ENCODE results near the gene AMFR.

The AMFR gene

GRCh38 chr16:56362057-56362655 lies 63.2 kb downstream of the AMFR start:
- DNase-seq, result peak in 1 of 2 experiments; percentile 1

GRCh38 chr16:56360117-56361008 lies 65.0 kb downstream of the AMFR start:
- DNase-seq, result peak in 1 of 2 experiments; percentile 2

GRCh38 chr16:56357765-56358322 lies 67.5 kb downstream of the AMFR start:
- no peak for DNase-seq

- DNase-seq, result no peak
These were observed 68.0 kb downstream of the AMFR start for GRCh38 chr16:56357241-56357764.

GRCh38 chr16:56356276-56357240 lies 68.8 kb downstream of the AMFR start:
- peak; percentile 59 to 69 for DNase-seq

- DNase-seq, result no peak
These were observed 69.5 kb downstream of the AMFR start for GRCh38 chr16:56355786-56356275.

- DNase-seq, result no peak
These were observed 70.1 kb downstream of the AMFR start for GRCh38 chr16:56355221-56355620.

GRCh38 chr16:56354746-56355145 lies 70.6 kb downstream of the AMFR start:
- DNase-seq, result no peak

- DNase-seq, result no peak
These were observed 71.3 kb downstream of the AMFR start for GRCh38 chr16:56354016-56354415.

- no peak for DNase-seq
These were observed 72.1 kb downstream of the AMFR start for GRCh38 chr16:56353054-56353921.

GRCh38 chr16:56352351-56353053 lies 72.8 kb downstream of the AMFR start:
- DNase-seq, result no peak

- no peak for DNase-seq
These were observed 73.9 kb downstream of the AMFR start for GRCh38 chr16:56351481-56351880.

GRCh38 chr16:56350491-56351405 lies 74.6 kb downstream of the AMFR start:
- DNase-seq, result no peak

- no peak for DNase-seq
These were observed 75.6 kb downstream of the AMFR start for GRCh38 chr16:56349711-56350161.

- DNase-seq, result no peak
These were observed 76.3 kb downstream of the AMFR start for GRCh38 chr16:56349086-56349415.

- DNase-seq, result no peak
These were observed 76.9 kb downstream of the AMFR start for GRCh38 chr16:56348168-56349085.

- DNase-seq, result no peak
These were observed 77.7 kb downstream of the AMFR start for GRCh38 chr16:56347670-56348069.

- DNase-seq, result no peak
These were observed 78.2 kb downstream of the AMFR start for GRCh38 chr16:56347166-56347565.
